ENCODE measurements around the gene TMEM132A. TPM values are rescaled to one million over a fixed set of nuclear protein-coding genes. Genes with fewer than 3 reads are reported as not detected.

Gene TMEM132A
- total RNA-seq, 1 donor from 2014 or later, result 2.3 TPM

DNA sequence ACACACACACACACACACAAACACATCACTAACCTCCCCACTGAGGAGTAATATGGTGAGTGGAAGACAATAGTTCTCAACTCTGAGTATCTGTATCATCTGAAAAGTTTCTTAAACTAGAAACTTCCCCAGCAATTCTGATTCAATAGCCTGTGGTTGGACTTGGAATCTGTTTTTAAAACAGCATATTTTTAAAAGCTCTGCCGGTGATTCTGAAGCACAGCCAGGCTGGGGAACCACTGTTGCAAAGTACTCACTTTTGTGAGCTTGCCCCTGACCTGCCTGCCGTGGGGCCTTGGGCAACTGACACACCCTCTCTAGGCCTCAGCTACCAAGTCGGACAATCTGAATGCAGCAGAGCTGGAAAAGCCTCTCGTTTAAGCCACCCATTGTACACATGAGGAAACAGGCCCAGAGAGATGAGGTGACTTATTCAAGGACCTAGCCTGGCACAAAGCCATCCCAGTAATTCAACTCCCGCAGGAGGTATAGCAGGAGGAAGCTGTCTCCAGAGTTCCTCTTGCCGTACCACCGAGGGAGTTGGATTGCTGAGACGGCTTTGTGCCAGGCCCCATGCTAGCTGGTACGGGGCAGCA is 18.8 kb downstream of the TMEM132A start:
- no peaks in the 10 kb centered on the region for H3K9me3 Mint-ChIP-seq
- no peak overlapping the region for H3K27ac Mint-ChIP-seq
- intact Hi-C loops (cut with micrococcal nuclease), result no loop called here
- peaks cover 3% of the 10 kb centered on the region for H3K36me3 Mint-ChIP-seq (ENCODE audit: low read depth)
- H3K4me1 Mint-ChIP-seq, result peaks cover 6% of the 10 kb centered on the region
- DNase-seq, result no peak
- peaks cover 3% of the 10 kb centered on the region for H3K27me3 Mint-ChIP-seq
- no peak overlapping the region for H3K4me3 Mint-ChIP-seq

DNA sequence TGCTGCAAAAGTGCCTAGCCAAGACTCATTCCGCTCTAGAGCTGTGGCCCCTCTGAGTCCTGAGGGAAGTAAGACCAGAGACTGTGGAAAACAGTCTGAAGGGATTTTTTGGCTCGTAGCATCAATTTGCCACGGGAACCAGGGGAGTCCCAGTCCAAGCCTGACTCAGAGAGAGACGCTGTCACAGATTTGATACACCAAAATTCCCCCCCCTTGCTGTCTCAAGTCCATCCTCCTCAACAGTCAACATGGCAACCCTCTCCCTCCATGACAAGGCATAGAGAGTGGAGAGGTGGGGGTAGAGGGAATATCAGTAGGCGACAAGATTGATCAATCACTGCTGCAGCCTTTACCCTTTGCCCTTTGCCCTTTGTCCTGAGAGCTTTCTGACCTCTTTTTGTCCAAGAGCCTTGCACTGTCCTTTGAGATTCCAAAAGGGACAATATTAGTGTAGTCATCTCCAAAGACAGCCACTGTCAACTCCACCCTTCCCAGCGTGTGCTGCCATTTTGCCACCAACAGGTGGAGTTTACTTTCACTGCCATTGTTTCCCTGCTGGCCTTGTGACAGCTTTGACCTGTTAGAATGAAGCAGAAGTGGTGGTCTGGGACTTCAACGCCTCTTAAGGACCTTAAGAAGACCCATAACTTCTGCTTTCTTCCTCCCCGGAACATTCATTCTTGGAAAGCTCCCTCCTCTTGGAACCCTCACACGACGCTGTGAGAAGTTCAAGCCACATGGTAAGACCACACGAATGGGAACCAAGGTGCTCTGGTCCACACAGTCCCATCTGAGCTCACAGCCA is 20.4 kb downstream of the TMEM132A start:
- Mint-ChIP-seq H3K36me3 (ENCODE audit: low read depth) (peaks cover 3% of the 10 kb centered on the region), H3K4me1 (peaks cover 6% of the 10 kb centered on the region), H3K27ac (no peak overlapping the region), H3K4me3 (no peak overlapping the region), H3K9me3 (no peaks in the 10 kb centered on the region), H3K27me3 (peaks cover 10% of the 10 kb centered on the region)
- no peak for DNase-seq
- intact Hi-C loops (cut with micrococcal nuclease), result no loop called here

- Mint-ChIP-seq H3K4me3 (no peak overlapping the region), H3K27me3 (peaks cover 14% of the 10 kb centered on the region), H3K9me3 (no peaks in the 10 kb centered on the region), H3K27ac (no peak overlapping the region), H3K36me3 (ENCODE audit: low read depth) (peaks cover 3% of the 10 kb centered on the region), H3K4me1 (peaks cover 3% of the 10 kb centered on the region)
- intact Hi-C loops (cut with micrococcal nuclease), result no loop called here
- no peak for DNase-seq
Observed at GRCh38 chr11:60945295-60945667, 21.0 kb downstream of the TMEM132A start.

GRCh38 chr11:60946601-60947264 is 22.5 kb downstream of the TMEM132A start:
- intact Hi-C loops (cut with micrococcal nuclease), result no loop called here
- Mint-ChIP-seq H3K27ac (no peak overlapping the region), H3K27me3 (peaks cover 17% of the 10 kb centered on the region), H3K36me3 (ENCODE audit: low read depth) (no peaks in the 10 kb centered on the region), H3K4me3 (no peak overlapping the region), H3K4me1 (peaks cover 4% of the 10 kb centered on the region), H3K9me3 (no peaks in the 10 kb centered on the region)
- no peak for DNase-seq

DNA sequence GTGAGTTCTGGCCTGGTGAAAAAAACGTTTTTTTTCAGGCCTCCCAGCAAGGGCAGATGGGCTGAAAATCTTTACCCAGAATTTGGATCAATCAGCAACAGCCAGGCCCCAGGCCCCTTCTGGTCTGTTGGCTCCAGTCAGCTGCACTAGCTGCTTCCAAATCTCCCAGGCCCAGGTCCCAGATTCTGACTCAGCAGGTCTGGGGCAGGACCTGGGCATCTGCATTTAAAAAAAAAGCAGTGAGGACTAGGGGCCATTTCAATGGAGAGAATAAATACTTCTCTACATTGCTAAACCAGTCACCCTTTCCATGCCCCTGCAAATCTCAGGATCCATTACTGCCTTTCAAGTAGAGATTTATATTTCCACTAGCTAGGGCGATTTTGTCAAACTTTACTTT is 23.4 kb downstream of the TMEM132A start:
- intact Hi-C loops (cut with micrococcal nuclease), result no loop called here
- Mint-ChIP-seq H3K27me3 (peaks cover 27% of the 10 kb centered on the region), H3K27ac (no peak overlapping the region)

GRCh38 chr11:60948250-60948649 is 24.0 kb downstream of the TMEM132A start:
- H3K27ac Mint-ChIP-seq, result no peak overlapping the region
- no peak overlapping the region for H3K4me3 Mint-ChIP-seq
- no peaks in the 10 kb centered on the region for H3K9me3 Mint-ChIP-seq
- no peak for DNase-seq
- intact Hi-C loops (cut with micrococcal nuclease), result no loop called here
- H3K36me3 Mint-ChIP-seq (ENCODE audit: low read depth), result no peaks in the 10 kb centered on the region
- peaks cover 14% of the 10 kb centered on the region for H3K4me1 Mint-ChIP-seq
- H3K27me3 Mint-ChIP-seq, result peaks cover 31% of the 10 kb centered on the region

More for the DNA sequence above, 23.4 kb downstream of the TMEM132A start:
- Mint-ChIP-seq H3K36me3 (ENCODE audit: low read depth) (no peaks in the 10 kb centered on the region), H3K9me3 (no peaks in the 10 kb centered on the region), H3K4me1 (peaks cover 12% of the 10 kb centered on the region), H3K4me3 (no peak overlapping the region)
- no peak for DNase-seq

- intact Hi-C loops (cut with micrococcal nuclease), result no loop called here
- H3K27ac Mint-ChIP-seq, result no peak overlapping the region
- H3K4me3 Mint-ChIP-seq, result peak overlapping the region; percentile 34
Observed at GRCh38 chr11:60950024-60950423, 25.8 kb downstream of the TMEM132A start.

DNA sequence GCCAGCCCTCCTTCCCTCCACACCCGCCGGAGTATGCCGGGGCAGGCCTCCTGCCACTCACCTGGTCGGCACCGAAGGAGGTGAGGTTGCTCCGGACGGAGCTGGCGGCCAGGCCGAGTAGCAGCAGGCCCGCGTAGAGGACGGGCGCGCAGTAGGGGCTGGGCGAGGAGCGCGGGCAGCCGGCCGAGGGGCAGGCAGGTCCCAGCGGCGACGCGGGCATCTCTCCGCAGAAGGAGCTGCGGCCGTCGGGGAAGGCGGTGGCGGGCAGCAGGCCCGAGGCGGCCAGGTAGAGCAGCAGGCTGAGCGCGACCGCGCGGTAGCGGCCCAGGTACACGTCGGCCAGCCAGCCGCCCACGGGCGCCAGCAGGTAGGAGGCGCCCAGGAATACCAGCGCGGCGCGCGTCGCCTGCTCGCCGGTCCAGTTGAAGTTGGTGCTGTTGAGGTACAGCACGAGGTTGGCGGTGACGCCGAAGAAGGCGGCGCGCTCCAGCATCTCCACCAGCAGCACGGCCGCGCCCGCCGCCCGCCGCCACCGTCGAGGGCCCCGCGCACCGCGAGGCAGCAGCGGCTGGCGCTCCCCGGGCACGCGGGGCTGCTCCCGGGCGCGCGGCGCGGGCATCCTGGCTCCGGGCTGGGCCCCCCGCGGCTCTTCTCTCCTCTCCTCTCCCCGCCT is 26.8 kb downstream of the TMEM132A start:
- Mint-ChIP-seq H3K4me3 (peak overlapping the region; percentile 82), H3K27ac (no peak overlapping the region), H3K9me3 (no peaks in the 10 kb centered on the region), H3K4me1 (peaks cover 16% of the 10 kb centered on the region), H3K36me3 (ENCODE audit: low read depth) (no peaks in the 10 kb centered on the region), H3K27me3 (peaks cover 33% of the 10 kb centered on the region)
- intact Hi-C loops (cut with micrococcal nuclease), result no loop called here
- peak; percentile 75 for DNase-seq

More at GRCh38 chr11:60950024-60950423, 25.8 kb downstream of the TMEM132A start:
- no peaks in the 10 kb centered on the region for H3K9me3 Mint-ChIP-seq
- no peaks in the 10 kb centered on the region for H3K36me3 Mint-ChIP-seq (ENCODE audit: low read depth)
- peaks cover 16% of the 10 kb centered on the region for H3K4me1 Mint-ChIP-seq
- peaks cover 34% of the 10 kb centered on the region for H3K27me3 Mint-ChIP-seq
- DNase-seq, result no peak

- Mint-ChIP-seq H3K27ac (peak overlapping the region; percentile 74), H3K9me3 (no peaks in the 10 kb centered on the region), H3K27me3 (peaks cover 30% of the 10 kb centered on the region), H3K4me1 (peaks cover 16% of the 10 kb centered on the region), H3K4me3 (peak overlapping the region; percentile 82), H3K36me3 (ENCODE audit: low read depth) (no peaks in the 10 kb centered on the region)
- DNase-seq, result no peak
- intact Hi-C loops (cut with micrococcal nuclease), result no loop called here
Observed at GRCh38 chr11:60951606-60951903, 27.3 kb downstream of the TMEM132A start.

DNA sequence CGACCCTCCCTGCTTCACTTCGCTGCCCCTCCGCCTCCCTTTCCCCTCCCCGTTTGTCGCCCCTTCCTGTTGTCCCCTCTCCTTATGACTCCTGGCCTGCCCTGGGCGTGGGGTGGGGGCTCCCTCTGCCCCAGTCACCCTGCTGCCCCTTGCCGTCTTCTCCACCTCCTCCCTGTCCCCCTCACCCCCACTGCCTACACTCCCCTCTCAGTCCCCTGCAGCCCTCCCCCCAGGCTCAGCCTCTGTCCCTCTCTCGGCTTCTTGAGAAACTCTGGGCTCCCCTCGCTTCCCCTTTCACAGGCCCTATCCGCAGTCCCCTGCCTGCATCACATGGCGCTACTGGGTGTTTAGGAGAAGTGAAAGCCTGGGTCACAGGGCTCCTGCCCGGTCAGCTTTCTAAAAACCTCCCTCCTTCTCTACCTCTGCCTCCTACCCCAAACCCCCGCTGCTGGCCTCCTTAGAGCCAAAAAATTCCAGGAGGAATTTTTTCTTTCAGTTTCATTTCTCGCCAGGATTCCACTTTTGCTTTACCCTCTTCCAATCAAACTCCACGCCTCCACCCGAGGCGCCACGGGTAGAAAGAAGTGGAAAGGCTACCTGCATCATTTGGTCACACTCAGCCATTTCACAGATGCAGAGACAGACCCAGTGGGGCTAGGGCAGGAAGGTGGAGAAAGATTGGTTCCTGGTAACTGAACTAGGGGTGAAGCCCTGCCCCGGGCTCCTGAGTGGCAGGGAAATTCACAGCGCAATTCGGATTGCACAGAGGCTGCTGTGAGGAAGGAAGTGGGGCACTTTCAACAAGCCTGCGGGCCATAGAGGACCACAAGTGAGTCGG is 27.9 kb downstream of the TMEM132A start, which contains the start of gene SLC15A3:
TSS of gene SLC15A3 (minus strand) at position 273 of the 838 bp plus-strand sequence. CDS start 625 bp downstream, outside the sequence.
- Mint-ChIP-seq H3K36me3 (ENCODE audit: low read depth) (no peaks in the 10 kb centered on the region), H3K27me3 (peaks cover 33% of the 10 kb centered on the region), H3K4me1 (peaks cover 16% of the 10 kb centered on the region), H3K9me3 (no peaks in the 10 kb centered on the region), H3K27ac (peak within 1 kb of the TSS; percentile 74), H3K4me3 (peak within 1 kb of the TSS; percentile 82)
- peak; percentile 77 for DNase-seq
- intact Hi-C loops (cut with micrococcal nuclease), result loop anchor here (1.0 kb wide), 1 partner anchor 37 kb away; no protein-coding TSS in a partner anchor

DNA sequence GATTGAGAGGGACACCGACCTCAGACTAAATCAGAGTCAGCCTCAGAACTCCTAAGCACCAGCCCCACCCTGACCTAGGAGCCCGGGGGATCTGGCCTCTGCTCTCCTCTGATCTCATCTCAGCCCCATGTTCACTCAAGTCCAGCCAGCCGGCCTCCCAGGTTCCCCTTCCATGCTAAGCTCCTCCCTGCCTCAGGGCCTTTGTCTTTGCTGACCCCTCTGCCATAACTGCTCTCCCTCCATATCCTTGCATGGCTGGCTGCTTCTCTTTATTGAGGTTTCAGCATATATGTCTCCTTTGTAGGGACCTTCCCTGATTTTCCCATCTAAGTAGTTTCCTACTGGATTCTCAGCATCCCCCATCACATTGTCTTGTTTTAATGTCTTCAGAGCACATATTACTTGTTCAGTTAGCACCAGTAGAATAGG is 28.5 kb downstream of the TMEM132A start:
- Mint-ChIP-seq H3K9me3 (no peaks in the 10 kb centered on the region), H3K27ac (peak overlapping the region; percentile 20), H3K36me3 (ENCODE audit: low read depth) (no peaks in the 10 kb centered on the region), H3K4me1 (peaks cover 16% of the 10 kb centered on the region), H3K27me3 (peaks cover 35% of the 10 kb centered on the region), H3K4me3 (peak overlapping the region; percentile 82)
- intact Hi-C loops (cut with micrococcal nuclease), result loop anchor here (1.0 kb wide), 1 partner anchor 37 kb away; no protein-coding TSS in a partner anchor
- no peak for DNase-seq

- peaks cover 31% of the 10 kb centered on the region for H3K27me3 Mint-ChIP-seq
- no peaks in the 10 kb centered on the region for H3K9me3 Mint-ChIP-seq
- peaks cover 16% of the 10 kb centered on the region for H3K4me1 Mint-ChIP-seq
- intact Hi-C loops (cut with micrococcal nuclease), result no loop called here
- no peak for DNase-seq
- H3K27ac Mint-ChIP-seq, result no peak overlapping the region
- H3K36me3 Mint-ChIP-seq (ENCODE audit: low read depth), result no peaks in the 10 kb centered on the region
- no peak overlapping the region for H3K4me3 Mint-ChIP-seq
Observed at GRCh38 chr11:60953781-60954180, 29.5 kb downstream of the TMEM132A start.

- Mint-ChIP-seq H3K27ac (no peak overlapping the region), H3K4me3 (no peak overlapping the region), H3K36me3 (ENCODE audit: low read depth) (no peaks in the 10 kb centered on the region), H3K4me1 (peaks cover 16% of the 10 kb centered on the region), H3K27me3 (peaks cover 30% of the 10 kb centered on the region), H3K9me3 (no peaks in the 10 kb centered on the region)
- intact Hi-C loops (cut with micrococcal nuclease), result no loop called here
- no peak for DNase-seq
Observed at GRCh38 chr11:60954421-60954820, 30.2 kb downstream of the TMEM132A start.

Measured in activated CD4-positive, alpha-beta T cell treated with anti-CD3 and anti-CD28 coated beads, Interleukin-2, amount 10 ng/mL, durations not matched to agents 24 days and 14 days (primary cell).